Measurements from ENCODE around the gene BBIP1.

DNA sequence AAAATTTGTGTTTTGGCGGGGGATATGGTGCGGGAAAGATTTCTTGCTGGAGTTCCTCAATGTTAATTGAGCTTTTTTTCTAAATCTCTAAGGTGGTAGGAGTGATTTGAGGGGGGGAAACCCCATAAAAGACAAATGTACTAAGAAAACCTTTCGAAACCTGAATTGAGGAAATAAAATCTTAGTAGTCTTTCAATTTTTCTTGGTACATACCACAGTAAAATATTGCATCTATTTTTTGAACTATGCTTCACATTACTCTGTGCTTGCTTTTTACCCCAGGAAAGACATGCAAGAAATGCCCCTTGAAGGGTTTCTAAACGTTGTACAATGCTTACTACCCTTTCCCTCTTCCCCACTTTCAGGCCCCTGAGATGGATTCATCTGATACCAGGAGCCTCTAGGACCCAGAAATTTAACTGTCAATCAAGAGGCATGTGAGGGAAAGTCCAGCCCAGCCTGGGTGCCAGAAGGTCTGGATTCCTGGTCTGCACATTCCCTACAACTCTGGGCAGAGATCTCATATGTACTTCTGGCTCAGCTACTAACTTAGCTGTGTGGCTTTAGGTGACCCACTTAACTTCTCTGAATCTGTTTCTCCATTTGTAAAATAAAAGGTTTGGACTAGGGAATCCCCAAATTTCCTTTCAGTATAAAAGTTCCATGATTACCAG lies 53.0 kb downstream of the BBIP1 start:
- TF ChIP-seq, protein P1, sequence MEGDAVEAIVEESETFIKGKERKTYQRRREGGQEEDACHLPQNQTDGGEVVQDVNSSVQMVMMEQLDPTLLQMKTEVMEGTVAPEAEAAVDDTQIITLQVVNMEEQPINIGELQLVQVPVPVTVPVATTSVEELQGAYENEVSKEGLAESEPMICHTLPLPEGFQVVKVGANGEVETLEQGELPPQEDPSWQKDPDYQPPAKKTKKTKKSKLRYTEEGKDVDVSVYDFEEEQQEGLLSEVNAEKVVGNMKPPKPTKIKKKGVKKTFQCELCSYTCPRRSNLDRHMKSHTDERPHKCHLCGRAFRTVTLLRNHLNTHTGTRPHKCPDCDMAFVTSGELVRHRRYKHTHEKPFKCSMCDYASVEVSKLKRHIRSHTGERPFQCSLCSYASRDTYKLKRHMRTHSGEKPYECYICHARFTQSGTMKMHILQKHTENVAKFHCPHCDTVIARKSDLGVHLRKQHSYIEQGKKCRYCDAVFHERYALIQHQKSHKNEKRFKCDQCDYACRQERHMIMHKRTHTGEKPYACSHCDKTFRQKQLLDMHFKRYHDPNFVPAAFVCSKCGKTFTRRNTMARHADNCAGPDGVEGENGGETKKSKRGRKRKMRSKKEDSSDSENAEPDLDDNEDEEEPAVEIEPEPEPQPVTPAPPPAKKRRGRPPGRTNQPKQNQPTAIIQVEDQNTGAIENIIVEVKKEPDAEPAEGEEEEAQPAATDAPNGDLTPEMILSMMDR (IDR thresholded peaks at IDR 0.05; ENCODE audit: low read length), result no peak
- TF ChIP-seq EZH2 (IDR thresholded peaks at IDR 0.05; ENCODE audit: borderline replicate concordance, low read length), result no peak

Measured in OCI-LY1 (cell line).